Effector CD8-positive, alpha-beta T cell (primary cell): ENCODE data around the gene TRIM66.

Experiments
- DNase-seq: peaks from one replicate; lab custom pipeline; 2025; lab: John Stamatoyannopoulos, UW

The TRIM66 gene

DNA sequence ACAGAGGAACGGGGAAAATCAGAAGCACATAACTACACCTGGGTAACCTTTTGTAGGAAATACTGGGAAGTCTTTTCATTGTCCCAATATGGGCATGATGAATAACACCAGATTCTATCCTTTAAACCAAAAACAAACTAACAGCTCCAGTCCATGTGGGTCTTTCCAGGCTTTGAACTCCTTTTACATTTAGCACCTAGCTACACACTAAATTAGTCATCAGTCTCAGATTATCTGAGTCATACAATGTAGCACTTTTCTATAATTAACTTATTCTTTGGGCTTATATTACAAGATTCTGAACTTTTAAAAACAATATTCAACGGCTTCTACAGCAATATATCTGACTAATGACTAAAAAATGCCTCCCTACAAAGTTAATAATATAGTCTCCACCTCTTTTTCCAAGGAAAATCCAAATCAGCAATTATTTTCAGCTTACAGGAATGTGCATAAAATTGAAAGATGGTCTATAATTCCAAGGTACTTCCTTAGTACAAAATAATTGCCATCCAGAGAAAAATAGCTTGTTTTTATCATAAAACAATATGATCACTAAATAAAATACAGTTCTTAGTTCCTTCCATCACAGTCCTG, 114.8 kb downstream of the TRIM66 start:
- DNase-seq: no peak

DNA sequence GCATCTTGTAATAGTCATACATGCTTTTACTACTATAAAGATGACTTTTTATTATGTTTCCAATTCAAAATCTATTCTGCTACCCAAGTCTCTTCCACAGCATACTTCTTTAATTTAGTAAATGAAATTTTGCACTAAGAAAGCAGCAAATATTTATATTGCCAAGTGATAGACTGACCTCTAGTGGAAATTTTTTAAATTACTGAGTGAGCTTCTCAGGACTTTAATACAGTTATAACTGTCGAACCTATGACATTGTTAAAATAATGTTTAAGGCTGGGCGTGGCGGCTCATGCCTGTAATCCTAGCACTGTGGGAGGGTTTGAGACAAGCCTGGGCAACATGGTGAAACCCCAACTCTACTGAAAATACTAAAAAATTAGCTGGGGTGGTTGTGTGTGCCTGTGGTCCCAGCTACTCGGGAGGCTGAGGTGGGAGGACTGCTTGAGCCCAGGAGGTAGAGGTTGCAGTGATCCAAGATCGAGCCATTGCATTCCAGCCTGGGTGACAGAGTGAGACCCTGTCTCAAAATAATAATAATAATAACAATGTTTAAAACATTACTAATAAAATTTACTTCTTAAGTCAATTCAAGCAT, 115.8 kb downstream of the TRIM66 start:
- DNase-seq: no peak

DNA sequence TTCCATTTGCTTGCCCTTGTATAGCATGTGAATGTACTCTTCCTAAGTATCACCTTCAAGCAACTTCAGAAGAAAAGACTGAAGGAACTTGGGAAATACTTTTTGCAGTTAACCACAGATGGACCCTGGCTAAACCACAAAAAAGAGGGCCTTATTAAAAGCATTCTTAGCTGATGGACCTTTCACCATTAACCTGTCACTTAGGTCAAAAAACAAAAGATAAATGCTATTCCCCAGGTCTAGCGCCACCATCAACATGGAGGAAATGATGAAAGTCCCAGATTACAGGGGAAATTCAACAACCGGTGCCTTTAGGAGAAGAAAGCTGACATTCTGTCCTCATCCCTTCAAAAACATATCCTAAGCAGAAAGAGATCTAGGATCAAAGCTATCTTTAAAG, 117.9 kb downstream of the TRIM66 start:
- DNase-seq: no peak
